ENCODE measurements around the gene CACNA1D.

DNA sequence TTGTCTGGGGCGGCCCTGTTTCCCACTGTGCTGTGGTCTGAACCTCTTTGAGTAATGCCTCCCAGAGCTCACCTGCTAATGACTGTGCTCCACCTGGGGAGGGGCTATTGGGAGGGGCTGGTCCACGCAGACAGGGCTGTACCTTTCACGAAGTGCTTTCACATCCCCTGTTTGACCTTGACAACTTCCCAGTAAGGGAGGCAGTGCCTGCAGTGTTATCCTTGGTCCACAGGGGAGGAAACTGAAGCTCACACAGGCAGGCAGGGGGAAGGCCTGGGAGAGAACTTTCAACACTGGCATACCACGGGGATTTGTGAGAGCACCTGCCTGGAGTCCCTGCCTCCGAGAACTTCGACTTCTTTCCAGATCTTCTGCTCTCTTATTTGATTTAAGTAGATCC lies 91.2 kb downstream of the CACNA1D start:
- TF ChIP-seq POLR2A (IDR thresholded peaks at IDR 0.05) (no peak), EP300 (IDR thresholded peaks at IDR 0.05) (no peak)
- TF ChIP-seq, protein P1, sequence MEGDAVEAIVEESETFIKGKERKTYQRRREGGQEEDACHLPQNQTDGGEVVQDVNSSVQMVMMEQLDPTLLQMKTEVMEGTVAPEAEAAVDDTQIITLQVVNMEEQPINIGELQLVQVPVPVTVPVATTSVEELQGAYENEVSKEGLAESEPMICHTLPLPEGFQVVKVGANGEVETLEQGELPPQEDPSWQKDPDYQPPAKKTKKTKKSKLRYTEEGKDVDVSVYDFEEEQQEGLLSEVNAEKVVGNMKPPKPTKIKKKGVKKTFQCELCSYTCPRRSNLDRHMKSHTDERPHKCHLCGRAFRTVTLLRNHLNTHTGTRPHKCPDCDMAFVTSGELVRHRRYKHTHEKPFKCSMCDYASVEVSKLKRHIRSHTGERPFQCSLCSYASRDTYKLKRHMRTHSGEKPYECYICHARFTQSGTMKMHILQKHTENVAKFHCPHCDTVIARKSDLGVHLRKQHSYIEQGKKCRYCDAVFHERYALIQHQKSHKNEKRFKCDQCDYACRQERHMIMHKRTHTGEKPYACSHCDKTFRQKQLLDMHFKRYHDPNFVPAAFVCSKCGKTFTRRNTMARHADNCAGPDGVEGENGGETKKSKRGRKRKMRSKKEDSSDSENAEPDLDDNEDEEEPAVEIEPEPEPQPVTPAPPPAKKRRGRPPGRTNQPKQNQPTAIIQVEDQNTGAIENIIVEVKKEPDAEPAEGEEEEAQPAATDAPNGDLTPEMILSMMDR (IDR thresholded peaks at IDR 0.05) = no peak
